Activated effector memory CD4-positive, alpha-beta T cell treated with Interleukin-2 at 50 U/mL for 16 hours (primary cell): Measurements from ENCODE around the gene TMCC3.
A peak's percentile ranks its signal among the peaks of the same experiment; 100 is the strongest.
"Not testable (repeated sequence)": the region's sequence is repeated elsewhere in the genome, so short reads cannot be mapped to it uniquely, and the experiment has no call there.

ENCODE experiments used
- DNase-seq: peaks from one replicate; pipeline ENCODE4 v3.0.0-alpha.2; 2020

The TMCC3 gene

DNA sequence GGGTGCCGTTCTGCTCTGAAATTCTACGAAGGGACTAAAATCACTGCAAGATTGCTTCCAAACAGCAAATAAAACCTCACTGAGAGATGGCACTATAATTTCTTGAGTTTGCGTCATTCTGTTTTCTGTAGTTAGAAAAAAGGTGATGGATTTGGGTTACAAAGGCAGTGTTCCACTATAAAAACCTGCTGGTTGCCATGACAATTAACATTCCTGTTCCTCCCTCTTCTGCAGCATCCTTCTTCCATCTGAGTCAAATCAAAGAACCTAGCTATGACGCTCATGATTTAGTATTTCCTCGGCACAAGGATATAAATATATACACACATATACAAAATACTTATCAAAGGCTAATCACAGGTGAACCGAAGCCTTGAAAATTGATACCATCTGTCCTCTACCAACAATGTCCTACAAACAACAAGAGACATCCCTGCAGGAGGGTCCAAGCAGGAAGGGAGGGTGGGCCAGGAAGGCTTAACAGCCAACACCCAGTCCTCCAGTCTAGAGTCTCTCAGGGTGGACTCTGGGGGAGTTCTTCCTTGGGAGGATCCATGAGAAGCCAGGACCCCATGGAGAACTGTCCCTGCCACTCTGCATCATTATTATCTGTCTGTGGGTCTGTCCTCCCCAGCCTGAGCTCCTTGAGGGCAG is 21.4 kb downstream of the TMCC3 start:
- DNase-seq = no peak

DNA sequence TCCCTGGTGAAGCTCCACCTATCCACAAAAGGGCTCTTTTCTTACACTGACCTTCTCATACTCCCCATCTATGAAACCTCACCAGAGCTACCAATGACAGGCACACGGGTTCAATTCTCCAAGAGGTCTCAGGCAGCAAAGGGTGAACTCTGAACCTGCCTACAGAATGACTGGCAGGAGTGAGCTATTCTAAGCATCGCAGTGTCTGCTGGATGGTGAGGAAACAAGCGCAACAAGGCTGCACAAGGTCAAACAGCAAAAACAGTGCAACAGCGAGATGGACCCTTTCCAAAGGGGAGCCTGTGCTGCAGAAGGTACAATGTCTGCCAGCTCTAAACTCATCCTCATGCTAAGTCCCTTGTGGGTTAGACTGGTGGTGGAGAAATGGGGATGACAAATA is 22.0 kb downstream of the TMCC3 start:
- DNase-seq = no peak

DNA sequence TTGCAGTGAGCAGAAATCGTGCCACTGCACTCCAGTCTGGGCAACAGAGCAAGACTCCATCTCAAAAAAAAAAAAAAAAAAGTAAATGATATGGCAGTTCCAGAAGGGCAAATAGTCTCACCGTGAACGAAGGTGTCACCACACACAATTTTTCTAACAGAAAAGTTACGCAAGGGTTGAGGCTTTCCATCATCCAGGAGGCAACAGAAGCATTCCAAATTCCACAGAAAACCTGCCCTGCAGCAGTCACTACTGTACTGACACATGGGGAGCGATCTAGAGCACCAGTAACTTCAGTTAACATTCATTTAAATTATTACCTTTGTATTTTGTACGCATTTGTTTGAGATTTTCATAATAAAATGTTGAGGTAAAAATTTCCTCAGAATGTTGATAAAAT is 24.8 kb downstream of the TMCC3 start:
- DNase-seq = no peak

DNA sequence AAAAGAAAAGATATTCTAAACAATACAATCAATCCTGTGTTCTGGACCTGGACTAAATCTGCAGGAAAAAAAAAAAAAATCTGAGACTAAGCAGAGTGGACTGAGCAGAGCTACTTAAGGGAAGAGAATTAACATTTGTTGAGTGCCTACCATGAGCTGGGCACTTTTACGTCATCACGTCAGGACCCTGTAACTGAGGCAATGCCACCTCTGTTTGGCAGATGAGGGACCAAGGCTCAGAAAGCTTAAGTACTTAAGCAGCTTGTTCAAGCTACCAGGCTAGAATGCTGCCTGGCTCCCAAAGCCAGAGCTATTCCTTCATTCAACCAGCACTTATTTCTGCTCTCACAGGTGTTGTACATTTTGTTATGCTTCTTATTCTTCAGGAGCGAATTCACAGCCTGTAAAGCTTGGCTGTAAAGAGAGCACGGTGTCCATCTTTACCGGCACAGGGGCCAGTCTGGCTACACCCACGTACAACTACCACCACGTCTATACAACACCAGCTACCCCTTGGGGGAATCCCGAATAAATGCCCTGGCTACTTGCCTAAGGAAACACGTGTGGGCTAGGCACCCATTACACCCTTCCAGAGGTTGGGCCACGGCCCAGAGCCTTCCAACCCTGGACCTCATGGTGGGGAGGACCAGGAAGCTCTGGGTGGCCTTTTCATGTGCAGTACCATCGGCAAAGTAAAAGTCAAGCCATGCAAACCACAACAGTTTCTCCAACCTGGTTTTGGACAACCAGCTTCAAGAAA is 27.0 kb downstream of the TMCC3 start:
- DNase-seq = no peak

DNA sequence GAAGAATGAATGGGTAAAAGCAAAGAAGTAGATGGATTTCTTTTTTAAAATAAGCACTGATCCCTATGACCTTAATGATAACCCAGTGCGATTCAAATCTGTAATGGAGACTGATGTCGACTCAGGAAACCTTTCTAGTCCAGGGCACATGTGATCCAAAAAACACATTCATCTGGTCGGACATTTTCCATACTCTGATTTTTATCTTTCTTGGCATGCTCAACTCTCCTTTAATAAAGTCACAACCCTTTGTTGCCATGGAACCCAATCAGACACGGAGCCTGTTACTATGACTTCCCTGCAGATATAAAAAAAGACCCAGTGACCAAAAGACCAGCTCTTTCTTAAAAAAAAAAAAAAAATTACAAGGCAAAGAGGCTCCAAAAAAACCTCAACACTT is 27.9 kb downstream of the TMCC3 start:
- no peak for DNase-seq

DNA sequence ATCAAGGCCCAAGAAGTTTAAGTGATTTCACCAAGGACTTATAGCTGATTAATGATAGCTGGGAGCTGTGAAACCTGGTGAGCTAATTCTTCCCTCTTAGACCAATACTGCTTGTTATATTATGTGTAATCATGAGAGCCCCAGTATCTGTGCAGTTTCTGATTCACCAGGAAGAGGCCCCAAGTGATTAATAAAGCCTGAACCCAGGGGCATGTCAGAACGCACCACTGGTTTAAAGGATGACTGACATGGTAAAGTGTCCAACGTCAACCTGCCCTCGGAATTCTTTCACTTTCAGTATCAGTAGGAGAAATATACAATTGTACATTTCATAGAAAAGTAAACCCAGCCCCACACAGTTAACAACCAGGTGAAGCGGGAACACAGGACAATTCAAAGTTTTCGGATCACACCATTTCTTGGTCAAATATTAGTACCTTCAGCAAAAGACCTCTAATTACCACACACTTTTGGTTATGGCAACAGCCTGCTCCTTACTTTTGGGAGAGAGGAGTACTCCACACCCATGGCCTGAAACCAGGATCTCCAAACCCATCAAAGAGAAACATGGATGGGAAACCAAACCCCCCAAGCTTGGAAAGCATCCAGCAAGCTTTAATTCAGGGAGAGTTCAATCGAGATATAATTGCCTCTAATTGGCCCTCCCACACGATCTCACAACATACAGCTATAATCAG is 28.5 kb downstream of the TMCC3 start:
- DNase-seq = no peak

DNA sequence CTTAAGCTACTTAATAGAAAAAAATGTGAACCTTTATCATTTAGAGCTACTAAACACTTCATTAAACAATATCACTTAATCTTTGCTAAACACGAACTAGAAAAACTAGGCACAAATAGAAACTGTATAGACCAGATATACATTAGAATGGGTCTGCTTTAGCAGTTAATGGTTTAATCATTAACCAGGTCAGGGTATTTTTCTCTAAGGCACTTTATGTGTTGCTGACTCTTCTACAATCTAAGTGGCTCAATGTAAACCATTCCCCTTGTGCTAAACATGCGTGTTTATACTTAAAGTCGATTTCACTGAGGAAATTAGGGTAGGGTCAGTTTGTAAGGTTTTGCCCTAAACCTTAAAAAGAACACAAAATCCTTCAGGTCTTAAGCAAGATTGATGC is 29.7 kb downstream of the TMCC3 start:
- DNase-seq = no peak

DNA sequence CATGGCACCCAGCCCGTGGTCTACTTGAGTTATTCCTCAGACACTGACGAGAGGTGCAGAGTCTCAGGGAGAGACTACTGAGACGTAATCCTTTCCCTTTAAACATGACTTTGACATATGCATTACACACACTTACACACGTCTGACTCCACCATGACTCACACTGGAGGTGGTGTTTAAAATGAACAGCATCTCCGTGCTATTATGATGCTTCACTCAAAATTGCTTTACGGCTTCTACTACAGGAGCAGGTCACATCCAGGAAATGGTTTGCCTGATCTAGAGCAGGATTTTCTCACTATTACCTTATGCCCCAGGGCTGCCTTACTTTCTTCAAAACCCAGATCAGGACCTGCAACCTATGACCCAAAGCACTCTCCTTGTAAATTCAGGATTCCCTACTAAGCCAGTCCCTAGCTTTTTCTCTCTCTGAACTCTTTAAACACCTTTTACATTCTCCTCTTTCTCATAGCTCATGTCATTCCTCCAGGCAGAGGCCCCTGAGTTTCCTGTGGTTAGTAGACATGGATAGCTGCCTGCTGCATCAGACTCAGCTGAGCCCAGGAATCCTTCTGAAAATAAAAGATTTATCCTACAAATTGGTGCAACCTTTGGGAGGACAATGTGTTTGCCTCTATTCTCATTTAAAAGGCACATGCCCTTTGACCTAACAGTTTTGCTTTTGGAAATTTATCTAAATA is 31.2 kb downstream of the TMCC3 start:
- no peak for DNase-seq

DNA sequence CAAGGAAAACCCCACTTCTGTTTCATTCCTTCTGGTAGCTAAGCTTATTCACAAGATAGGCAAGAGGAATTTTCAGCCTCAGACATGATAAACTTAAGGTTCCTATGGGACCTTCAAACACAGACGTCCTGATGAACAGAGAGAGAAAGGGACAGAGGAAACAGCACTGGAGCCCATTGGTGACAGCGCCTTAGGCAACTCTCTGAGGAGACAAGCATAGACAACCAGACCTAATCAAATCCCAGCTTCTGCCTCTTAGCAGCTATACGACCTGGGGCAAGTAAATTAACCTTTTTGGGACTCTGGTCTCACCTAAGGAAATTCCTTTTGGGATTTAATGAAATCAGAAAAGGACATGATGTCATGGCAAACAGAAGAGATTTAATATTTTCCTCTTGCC is 33.3 kb downstream of the TMCC3 start:
- no peak for DNase-seq

DNA sequence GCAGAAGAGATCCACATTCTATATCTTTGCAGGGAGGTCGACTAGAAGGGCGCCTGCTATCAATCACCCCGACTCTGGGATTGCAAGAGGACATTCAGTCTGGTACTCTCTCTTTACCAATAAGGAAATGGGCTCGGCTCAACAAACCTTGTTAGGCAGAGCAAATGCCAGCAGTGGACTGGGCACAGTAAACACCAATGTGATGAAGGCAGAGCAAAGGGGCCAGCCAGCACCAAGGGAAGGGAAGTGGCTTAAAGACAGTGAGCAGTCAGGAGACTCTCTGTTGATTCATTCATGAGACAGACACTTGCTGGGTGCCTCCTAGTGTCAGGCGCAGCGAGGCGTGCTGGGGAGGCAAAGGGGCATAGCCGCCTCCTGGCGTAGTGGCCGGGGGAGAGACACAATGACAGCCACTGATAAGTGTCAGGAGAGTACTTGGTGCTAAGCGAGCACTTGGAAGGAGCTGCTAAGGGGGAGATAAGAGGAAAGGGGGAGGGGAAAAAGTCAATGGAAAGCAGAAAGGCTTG is 34.1 kb downstream of the TMCC3 start:
- no peak for DNase-seq

DNA sequence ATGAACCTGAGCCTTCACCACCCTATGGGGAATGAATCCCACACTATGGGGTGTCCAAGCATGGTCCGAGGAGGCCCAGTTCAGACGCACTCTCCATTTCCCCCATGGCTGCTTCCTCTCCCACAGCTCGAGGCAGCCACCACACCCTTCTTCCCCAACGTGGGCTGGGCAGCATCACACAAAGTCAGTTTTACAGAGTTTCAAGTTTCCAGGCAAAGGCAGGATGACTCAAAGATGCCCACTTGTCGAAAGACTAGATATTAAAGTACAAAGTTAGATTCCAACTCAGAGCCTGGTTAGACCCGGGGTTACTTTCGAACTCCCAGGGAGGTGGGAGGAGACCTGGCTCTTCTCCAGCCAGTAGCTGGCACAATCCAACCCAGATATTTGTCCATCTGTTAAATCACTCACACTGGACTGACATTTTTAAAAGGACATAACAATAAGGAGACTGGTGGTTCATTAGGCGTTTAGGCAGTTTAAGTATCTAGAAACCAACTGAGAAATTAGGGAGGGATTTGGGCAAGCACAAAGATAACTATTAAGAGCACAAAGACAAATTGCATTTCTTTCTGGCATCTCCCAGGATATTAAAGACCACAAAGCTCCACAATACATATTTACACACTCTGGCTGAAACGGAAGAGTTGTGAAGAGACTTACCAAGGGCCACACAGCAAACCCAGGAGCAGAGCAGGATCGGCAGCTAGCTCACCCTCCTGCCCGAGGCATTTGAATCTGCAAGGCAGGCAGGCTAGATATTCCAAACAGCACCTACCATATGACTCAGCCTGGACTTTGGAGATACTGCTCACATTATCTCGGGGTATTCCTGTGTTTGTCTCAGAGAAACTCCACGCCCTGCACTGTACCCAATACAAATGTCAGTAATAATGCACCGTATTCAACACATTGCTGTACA is 34.8 kb downstream of the TMCC3 start:
- DNase-seq = no peak

DNA sequence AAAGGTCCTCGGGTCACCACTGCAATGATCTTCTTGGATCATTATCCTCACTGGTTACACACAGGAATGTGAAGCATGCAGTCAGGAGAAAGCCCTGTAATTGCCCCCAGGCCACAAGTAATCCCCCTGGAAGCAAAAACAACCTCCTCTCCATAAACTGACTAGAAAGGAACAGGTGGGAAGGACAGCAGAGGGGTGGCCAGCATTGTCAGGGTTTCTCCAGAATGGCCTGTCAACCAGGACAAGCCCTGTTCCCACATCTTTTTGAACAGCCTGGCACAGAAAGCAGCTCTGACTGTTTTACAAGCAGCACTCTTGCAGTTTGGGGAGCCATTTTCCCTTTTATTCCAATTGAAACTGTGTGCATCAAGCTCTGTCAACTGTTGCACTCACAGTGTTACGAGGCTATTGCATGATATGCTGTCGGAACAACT is 36.1 kb downstream of the TMCC3 start:
- no peak for DNase-seq

DNA sequence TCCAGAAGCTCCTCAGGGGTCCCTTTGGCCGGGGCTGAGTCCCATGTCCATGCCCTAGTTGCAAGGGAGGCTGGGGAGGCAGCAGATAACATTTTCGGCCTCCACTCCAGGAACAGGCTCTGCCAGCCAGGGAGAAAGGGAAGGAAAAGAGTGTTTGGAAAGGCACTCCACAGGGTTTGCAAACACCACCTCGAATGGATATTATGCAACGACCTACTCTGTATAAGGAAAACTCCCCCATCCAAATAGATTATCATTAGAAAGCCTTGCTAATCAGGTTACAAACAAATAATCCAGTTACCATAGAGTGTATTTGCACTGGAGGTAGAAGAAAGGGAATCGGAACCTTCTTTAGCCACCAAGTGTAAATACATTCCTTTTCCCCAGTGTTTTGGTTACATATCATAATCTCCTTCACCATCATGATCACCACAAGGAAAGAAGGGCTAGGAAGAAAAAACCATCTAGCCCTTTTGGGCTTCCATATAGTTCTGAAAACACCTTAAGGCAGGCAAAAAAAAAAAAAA is 40.4 kb downstream of the TMCC3 start:
- no peak for DNase-seq

DNA sequence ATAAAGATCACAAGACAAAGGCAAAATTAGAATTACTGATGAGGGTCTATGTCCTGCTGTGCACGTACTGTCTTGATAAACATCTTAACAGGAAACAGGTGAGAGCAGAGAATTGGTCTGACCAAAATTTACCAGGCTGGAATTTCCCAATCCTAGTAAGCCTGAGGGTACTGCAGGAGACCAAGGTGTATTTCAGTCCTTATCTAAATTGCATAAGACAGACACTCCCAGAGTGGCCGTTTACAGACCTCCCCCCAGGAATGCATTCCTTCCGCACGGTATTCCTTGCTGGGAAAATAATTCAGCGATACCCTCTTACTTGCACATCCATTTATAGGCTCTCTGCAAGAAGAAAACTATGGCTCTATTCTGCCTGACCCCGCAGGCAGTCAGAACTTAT is 43.5 kb downstream of the TMCC3 start:
- DNase-seq = not testable (repeated sequence)

DNA sequence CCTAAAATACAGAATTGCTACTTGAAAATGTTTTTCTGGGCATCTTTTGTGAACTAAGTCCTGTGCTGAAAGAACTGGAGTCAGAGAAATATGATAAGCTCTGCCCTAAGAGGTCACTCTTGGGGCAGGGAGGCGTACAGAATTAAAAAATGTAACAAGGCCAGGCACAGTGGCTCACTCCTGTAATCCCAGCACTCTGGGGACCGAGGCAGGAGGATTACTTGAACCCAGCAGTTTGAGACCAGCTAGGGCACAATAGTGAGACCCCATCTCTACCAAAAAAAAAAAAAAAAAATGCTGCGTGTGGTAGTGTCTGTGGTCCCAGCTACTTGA is 46.0 kb downstream of the TMCC3 start:
- DNase-seq = no peak

DNA sequence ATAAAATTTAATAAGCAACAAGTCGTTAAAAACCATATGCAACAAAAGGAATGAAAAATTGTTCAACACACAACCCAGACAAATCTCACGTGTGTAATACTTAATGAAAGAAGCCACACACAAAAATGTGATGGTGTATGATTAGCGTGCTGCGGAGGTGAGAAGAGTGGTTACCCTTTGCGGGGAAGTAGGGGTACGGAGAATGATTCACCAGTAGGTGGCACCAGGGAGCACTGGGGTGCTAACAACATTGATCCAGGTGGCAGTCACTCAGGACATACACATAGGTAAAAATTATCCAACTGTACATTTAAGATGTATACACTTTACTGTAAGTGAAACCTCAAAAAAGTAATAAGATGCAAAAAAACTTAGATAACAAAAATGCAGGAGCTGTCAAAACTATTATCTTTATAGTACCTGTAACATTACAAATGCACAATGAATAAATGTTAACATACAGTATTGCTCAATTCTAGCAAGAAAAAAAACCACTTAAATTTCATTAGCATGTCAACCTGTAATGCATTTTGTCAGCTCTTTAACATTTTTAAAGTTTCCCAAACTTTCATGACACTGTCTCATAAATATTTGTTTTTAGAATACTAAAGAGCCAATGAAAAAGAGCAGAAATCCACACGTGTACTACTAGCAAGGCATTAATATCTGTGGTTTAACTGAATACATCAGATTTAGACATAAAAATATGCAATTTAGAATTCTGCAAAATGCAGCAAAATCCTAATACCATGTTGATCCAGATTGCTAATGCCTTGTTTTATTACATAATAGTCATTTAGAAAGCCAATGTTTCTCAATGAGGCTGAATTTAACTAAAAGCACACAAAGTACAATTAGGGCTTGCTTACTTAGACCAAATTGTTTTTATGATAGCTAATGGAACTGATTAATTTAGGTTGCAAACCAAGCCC is 46.7 kb downstream of the TMCC3 start:
- DNase-seq = peak; percentile 19

DNA sequence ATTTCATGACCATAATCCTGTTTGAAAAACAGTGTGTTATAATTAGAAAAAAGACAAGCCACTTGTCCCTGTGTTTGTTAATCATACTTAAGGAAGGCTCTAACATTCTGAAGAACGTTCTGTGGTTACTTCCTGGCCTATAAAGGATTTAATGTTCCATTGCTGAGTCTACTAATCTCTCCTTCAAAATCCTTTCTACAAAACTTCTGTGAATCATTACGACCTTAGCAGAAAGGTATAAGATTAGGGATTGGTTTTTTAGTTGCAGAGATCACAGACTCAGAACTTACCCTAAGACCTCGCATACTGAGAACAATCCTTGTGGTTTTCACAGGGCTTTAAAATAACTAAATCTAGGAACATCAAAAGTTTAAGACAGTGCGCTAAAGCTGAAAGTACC is 48.3 kb downstream of the TMCC3 start:
- no peak for DNase-seq

DNA sequence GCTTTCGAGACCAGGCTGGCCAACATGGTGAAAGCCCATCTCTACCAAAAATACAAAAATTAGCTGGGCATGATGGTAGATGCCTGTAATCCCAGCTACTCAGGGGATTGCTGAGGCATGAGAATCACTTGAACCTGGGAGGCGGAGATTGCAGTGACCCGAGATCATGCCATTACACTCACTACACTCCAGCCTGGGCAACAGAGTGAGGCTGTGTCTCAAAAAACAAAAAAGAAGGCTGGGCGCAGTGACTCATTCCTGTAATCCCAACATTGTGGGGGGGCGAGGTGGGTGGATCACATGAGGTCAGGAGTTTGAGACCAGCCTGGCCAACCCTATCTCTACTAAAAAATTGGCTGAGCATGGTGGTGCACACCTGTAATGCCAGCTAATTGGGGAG is 49.0 kb downstream of the TMCC3 start:
- DNase-seq = not testable (repeated sequence)

DNA sequence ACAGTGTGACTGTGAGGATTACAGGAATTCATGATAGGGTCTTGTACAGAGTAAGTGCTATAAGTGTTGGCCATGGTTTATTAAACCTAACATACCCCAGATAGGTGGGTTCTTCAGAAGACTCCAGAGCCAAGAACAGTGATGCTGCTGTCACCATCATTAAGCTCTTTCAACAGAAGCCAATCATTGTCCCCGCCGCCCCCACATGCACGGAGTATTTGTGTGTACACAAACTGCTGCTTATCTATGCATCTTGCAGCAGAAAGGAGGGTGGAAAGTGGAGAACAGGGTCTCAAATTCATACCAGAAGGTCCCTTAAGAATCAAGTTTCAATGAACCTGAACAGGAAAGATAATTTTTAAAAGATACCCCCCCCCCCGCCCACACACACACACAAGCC is 51.2 kb downstream of the TMCC3 start:
- DNase-seq = no peak

DNA sequence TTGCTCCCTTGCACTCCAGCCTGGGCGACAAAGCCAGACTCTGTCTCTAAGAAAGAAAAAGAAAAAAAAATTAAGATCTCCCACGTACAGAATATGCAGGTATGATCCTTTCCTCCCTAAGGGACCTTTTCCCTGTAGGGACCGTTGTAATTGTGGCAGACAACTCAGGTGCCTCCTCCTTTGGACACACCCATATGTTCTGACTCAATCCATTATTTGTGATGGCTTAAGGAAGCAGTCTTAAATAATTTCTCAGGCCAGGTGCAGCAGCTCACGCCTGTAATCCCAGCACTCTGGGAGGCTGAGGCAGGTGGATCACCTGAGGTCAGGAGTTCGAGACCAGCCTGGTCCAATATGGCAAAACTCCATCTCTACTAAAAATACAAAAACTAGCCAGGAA is 53.1 kb downstream of the TMCC3 start:
- DNase-seq = no peak

DNA sequence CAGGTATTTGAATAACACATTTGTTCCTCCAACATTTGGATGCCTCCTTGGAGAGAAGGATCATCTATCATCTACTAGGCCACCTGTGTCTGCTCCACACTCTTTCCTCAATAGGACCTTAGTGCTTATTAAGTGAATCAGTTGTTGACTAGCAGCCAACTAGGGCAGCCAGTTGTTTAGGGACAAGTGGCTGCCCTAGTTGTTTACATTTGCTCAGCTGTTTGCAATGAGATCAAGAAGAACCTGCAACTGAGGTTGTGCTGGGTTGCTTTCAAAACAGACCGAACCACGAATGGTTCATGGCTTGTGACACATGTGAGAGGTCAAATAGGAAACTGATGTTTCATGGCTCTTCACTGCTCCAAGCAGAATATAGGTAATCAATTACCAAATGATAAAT is 53.8 kb downstream of the TMCC3 start:
- DNase-seq = no peak
